ENCODE measurements around the gene ISG15.
A peak's percentile ranks its signal among the peaks of the same experiment; 100 is the strongest.
"Not testable (repeated sequence)": the region's sequence is repeated elsewhere in the genome, so short reads cannot be mapped to it uniquely, and the experiment has no call there.

Gene ISG15

DNA sequence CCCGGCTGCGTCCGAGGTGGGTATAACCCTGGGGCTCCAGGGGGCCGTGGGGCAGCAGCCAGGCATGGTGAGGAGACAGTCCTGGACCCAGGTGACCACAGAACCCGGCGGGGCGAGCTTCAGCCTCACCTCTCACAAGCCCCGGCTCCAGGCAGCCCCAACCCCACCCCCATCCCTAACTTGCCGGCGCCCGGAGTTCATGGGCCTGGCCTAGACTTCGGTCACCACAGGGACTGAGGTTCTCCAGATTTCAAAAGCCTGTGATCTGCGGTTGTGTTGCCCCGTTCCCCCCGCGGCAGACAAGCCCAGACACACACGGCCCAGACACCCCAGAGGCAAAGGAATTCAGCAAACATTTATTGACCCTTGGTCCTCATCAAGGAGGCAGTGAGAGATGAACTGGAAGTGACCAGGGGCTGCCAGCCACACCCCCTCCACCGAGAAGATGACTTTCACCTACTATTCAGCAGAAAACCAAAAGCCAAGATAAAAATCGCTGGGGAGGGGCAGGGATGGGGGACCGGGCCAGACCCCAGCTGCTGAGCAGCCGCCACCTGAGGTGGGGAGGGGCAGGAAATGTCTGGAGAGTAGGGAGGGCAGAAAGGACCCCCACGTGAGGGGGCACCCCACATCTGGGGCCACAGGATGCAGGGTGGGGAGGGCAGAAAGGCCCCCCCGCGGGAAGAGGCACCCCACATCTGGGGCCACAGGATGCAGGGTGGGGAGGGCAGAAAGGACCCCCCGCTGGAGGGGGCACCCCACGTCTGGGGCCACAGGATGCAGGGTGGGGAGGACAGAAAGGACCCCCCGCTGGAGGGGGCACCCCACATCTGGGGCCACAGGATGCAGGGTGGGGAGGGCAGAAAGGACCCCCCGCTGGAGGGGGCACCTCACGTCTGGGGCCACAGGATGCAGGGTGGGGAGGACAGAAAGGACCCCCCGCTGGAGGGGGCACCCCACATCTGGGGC is 17.3 kb upstream of the ISG15 start:
- DNase-seq = no peak

DNA sequence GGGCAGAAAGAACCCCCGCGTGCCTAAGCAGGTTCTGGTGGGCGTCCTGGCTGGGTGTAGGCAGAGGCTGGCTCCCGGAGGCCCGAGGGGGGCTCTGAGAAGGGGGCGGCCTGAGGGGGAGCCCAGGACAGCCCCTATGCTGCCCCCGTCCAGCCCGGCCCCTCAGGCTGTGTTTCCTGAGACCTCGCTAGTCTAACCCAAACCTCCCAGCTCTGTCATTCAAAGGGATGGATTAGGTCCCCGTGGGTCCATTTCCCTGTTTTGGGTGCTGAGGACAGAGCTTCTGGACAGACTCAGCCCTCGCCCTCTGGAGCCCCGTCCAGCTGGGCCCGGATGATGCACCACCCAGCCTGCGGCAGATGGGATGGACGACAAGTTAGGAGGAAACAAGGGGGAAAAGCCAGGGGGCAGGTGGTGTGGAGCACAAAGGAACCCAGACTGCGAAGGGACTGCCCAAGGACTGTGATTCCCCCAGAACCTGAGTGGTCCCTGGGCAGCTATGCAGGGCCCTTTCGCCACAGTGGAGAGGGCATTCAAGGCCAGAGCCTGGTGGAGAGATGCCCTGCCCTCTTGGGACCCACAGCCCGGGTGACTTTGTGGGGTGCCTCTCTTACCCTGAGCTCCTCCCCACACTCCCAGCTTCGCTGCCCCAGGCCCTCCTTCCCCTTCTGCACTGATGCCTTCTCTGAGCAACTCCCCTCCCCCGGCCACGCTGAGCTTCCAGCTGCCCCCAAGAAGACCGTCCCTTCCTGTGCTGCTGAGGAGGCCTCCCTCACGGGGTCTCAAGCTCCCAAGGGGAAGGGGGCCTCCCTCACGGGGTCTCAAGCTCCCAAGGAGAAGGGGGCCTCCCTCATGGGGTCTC is 16.2 kb upstream of the ISG15 start:
- no peak for DNase-seq

DNA sequence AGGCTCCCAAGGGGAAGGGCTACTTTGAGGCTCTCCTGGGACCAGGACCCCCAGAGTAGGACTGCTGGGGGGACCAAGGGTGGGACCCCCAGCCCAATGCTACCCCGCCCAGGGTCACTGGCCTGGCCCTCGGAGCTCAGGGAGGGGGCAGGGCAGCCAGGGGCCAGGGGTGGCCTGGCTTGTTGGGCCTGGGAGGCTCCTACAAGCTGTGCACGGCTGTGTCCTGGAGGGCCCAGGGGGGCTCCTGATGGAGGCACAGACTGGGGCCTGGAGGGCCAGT is 15.6 kb upstream of the ISG15 start:
- no peak for DNase-seq

DNA sequence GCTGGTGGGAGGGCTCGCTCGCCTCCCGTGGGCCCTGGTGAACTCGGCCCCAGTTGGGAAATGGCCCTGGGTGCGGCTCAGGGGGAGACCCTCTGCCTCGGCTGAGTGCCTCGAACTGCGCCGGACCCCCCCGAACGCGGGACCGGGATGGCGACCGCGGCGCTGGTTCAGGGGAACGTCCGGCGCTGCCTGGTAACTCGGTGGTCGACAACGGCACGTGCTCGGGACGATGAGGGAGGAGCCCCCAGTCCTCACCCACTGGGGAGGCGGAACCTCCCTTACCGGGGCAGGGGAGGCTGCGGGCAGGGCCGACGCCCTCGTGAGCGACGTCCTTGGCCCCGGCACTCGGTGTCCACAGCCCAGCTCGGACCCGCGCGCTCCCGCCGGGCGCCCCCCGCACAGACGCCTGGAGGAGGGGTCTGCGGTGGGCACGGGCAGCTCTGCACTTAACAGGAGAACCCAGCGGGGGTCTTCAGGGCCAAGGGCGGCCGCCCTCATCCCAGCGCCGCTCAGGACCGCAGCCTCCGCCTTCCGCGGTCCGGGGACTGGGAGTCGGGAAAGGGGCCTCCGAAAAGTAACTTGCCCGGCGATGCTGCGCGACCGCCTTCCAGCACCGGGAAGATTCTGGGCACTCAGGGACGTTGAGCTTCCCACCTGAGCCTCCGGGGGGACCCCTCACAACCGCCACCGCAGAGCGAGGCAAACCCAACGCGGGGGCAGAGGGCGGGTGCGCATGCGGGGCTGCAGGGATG is 15.1 kb upstream of the ISG15 start:
- DNase-seq = no peak

DNA sequence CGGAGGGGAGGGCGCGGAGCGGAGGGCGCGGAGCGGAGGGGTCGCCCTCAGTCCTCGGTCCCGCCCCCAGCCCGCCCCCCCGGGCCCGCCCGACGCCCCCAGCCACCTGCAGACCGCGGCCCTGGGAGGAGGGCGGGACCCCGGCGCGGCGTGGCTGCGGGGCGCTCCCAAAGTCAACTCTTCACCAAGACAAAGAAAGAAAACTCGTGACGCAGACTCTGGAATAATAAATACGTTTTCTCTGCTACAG is 14.6 kb upstream of the ISG15 start:
- DNase-seq = no peak

DNA sequence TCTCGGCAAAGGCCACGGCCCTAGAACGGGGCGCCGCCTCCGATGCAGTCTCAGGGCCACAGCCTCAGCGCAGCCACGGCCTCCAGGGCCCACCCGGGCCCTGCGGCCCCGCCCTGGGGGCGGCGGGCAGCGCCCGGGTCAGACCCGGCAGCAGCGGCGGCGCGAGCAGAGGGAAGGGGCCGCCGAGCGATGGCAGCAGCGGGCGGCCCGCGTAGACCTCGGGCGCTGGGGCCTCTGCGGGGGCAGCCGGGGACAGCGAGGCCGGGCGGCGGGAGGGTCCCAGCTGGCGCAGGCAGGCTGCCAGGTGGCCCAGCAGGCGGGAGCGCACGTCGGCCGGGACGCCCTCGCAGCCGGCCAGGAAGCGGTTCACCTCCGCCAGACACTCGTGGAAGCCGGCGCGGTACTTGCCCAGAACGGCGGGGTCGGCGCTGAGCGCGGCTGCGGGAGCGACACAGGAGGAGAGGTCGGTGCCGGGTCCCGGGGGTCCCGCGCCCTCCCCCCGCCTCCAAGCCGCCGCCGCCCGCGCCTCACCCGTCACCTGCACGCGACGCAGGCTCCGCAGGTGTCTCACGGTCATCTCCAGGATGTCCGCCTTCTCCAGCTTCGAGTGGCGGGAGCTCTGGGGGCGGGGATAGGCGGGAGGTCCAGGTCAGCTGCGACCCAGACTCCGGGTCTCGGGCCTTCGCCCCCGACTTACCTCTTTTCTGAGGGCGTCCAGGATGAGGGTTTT is 14.1 kb upstream of the ISG15 start:
- no peak for DNase-seq

DNA sequence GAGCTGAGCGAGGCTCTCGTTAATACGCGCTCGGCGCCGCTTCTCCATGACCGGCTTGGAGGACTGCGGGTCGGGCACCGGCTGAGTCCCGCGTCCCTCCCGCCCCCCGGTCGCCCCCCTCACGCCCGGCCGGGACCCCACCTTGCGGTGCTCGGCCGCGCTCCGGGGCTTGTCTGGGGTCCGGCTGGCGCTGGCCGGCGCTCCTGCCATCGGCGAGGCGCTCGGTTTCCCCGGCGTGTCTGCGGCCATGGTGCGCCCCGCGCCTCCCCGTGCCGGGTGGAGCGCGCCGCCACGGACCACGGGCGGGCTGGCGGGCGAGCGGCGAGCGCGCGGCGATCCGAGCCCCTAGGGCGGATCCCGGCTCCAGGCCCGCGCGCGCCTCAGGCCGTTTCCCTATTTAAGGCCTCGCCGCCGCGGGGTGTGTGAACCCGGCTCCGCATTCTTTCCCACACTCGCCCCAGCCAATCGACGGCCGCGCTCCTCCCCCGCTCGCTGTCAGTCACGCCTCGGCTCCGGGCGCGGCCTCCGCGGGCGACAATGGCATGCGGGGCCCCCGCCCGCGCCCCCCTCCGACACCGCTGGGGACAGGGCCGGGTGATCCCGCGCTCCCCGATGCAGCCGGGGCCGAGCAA is 13.5 kb upstream of the ISG15 start, which contains the start of gene HES4:
Gene HES4 (minus strand): TSS at position 373 of the 632 bp plus-strand sequence. CDS start 124 bp downstream, at position 249.
- peak; percentile 82 for DNase-seq

DNA sequence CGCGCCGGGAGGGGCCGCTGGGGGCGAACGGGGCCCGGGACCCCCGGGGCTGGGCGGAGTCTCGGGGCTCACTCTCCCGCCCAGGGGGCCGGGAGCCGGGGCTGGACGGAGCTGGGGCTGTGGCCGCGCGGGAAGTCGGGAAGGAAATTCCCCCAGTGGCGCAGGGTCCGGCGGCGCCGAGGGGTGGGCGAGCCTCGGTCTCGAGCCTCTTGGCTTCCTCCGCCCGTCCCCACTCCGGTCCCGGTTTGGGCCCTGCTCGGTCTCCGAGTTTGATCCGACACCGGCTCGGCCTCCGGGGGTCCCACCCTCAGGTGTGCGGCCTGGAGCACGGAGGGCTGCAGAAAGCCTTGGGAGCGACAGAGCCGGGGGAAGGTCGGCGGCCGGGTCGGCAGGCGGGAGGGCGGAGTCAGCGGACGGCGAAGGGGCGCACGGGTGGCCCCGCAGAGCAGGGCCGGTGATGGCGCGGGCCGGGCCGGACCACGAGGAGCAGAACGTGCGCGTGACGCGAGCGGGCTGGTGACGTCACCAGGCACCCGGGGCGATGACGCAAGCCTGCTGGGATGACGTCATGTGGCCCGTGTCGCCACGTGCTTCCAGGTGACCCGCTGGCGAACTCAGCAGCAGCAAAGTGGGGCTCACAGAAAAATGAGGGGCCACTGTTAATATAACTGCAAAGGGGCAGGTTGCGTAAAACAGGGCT is 12.8 kb upstream of the ISG15 start:
- peak; percentile 79 for DNase-seq

DNA sequence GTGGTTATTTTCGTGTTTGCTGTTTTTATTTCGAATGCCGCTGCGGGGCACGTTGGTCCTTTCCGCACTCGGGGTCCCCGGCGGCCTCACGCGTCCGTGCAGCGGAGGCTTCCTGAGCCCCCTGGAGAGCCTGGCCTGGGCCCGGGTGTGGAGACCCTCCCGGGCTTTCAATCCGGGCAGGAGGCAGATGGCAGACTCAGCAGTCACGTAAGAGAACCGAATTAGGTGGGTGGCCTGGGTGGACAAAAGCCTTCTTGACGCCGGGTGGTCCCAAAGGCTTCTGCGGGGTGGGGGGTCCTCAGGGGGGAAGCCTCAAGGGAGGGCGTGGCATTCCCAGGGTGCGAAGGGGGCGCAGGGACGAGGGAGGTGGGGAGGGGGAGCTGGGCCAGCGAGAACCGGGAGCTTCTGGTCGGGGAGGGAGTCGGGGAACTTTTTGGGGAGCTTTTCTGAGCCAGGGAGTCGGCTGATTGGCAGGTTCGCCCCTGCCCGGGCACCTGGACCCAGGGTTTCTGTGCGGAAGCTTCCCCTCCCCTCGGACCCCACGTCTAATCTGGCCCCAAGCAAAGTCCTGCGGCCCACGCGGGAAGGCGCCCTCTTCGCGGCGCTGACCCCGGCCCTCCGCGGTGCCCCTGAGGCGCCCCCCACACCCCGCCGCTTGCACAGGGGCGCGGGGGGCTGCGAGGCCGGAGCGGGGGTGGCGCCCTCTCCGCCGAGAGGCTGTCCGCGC is 12.1 kb upstream of the ISG15 start:
- DNase-seq = no peak

DNA sequence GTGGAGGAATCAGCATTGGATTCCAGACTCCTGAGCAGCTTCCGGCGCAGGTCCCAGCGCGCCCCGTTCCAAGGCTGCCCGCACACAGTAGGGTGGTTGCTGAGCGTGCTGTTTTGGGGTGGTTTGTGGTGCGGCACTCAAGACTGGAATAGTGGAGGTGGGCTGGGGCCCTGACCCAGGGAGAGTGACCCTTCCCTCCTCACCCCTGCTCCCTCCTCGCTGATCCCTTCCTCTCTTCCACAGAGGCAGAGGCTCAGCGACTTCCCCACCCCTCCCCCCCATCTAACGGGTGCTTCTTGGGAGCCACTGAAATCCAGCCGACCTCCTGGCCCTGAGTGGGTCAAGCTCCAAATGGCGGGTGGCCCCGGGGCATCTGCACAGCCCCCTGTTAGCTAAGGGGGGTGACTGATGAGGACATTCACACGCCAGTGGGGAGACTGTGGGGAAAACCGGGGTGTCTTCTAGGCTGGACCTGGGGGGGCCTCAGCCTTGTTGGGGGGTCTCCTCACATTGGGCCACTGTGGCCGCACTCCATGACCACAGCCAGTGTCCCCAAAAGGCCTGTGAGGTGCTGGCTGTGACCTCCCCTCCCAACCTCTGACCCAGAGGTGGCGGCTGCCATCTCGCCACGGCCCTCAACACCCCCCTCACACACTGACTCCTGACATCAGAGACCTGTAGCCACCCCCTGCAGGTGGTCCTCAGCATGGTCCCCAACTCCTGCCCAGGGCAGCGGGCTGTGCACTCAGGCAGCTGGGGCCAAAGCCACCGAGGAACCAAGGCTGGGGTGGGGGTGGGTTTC is 9.5 kb upstream of the ISG15 start:
- no peak for DNase-seq

DNA sequence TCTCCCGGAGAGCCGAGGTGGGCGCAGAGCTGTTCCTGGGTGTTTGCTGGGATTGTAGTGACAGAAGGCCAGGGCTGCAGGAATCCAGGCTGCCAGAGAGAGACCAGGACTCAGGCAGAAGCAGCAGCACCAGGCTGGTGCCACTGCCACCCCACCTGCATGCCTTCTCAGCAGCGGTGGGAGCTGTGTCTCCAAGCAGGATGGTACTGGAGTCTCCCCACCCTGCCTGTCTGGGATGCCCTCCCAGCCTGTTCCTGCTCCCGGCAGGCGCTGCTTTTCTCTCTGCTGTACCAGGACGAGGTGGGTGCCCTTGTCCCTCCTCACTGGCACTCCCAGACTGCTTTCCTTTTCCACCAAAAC is 8.9 kb upstream of the ISG15 start:
- DNase-seq = no peak

DNA sequence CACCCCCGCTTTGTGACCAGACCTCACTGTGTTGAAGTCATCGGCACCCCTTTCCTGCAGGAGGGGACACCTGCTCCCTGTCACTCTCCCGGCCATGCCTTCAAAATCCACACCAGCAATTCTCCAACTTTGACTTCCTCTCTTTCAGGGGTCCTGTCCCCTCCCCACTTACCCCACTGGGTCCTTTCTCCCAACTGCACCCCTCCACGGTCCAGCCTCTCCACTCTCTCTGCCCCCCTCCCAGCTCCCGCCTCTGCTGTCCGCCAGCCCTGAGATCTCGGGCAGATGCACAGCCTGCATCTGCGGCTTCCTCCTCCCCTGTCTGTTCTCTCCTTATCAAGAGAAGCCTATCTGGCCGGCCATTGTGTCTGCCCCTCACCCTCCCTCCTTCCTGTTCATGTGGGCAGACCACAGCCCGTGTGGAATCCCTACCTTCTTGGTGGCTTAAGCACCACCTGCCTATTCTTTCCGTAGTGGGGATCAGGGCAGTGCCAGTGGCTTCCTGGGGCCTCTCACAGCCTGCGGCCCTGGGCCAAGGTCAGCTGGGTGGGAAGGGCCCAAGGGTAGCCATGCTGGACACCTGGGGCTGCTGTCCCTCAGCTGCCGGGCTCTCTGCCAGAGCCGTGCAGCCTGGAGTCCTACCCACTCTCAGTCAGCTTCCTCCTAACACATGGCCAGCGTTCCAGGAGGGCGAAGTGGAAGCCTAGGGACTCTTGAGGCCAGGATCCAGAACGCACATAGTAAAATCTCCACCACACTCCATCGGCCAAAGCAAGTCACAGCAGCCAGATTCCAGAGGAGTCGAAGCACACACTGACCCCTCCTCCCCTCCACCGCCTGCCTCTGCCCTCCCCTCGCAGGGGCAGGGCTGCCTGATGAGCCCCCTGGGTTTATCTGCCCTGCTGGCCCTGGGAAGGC is 8.3 kb upstream of the ISG15 start:
- no peak for DNase-seq

DNA sequence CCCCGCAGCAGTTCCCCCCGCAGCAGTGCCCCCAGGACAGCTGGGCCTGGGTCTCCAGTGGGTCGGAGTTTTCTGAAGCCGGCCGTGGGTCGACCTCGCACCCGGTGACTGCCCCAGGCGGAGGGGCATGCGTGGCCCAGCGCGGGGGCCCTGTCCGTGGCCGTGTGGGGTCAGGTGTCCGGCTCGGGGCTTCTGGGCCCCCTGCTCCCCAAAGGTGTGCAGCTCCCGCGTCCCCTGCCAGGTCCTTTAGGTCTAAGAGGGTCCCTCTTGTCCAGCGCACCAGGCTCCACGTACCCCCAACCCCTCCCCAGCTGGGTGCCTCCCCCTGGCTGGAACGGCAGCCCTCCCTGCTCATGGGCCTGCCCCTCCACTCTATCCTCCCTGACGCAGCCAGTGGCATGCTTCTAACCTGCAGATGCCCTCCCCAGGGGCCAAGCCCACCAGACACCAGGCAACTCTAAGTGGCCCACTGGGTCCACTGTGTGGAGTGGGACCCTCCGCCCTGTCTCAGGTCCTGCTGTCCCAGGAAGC is 7.5 kb upstream of the ISG15 start:
- no peak for DNase-seq

DNA sequence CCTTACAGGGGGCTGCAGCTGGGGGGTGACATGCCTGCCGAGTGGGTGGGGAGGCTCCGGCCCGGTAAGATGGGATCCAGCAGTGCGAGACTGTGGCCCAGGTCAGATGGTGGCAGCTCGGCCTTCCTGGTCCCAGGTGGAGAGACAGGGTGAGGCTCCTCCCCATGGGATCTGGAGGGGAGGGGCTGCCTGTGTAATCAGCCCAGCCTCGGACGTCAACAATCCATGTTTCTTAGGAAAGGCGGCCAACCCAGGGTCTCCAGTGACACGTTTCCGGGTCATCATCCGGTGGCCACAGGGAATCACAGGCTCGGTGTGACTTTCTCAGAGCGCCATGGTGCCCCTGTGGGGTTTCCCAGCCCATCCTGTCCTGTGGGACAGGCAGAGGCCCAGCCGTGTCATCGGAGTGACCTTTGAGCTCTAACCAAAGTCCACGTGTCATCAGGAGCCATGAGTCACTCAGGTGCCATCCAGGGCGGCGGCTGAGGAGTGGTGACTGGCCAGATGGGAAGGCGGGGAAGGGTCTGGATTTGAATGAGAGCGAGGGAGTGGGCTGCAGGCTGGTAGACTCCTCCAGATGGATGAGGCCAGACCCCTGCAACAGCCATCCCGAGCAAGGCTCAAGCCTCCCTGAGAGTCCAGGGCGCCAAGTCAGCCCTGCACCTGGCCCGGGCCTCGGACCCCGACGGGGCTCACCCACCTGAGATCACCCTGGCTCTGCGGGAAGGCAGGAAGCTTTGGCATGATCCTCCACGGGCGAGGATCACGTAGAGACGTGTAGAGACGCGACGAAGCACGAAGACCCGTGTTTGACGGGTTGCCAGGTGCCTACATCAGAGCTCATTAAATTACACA is 6.8 kb upstream of the ISG15 start:
- DNase-seq = no peak

DNA sequence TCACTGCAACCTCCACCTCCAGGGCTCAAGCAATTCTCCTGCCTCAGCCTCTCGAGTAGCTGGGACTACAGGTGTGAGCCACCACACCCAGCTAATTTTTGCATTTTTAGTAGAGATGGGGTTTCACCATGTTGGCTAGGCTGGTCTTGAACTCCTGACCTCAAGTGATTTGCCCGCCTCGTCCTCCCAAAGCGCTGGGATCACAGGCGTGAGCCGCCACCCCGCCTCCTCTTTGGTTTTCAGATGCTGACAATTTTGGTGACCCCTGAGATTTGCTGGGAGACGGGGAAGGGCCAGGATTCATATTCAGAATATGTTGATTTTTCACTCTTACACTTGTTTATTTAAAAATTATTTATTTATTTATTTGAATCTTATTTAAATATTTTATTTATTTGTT is 3.2 kb upstream of the ISG15 start:
- DNase-seq = not testable (repeated sequence)

DNA sequence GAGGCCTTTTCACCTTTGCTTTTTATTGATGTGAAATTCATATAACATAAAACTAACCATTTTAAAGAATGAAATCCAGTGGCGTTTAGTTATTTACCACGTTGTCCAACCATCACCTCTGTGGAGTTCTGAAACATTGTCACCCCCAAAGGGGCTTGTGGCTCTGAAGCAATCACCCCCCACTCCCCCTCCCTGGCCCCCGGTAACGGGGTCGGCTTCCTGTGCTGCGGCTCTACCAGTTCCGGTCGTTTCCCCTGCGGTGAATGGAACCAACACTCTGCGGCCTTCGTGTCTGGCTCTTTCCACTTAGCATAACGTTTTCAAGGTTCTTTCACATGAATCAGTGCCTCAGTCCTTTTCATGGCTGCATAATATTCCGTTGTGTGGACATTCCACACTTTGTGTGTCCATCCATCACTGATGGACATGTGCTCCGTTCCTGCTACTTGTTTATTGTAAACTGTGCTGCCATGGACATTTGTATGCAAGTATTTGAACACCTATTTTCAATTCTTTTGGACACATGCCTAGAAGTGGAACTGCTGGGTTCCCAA is 1.8 kb upstream of the ISG15 start:
- DNase-seq = no peak

DNA sequence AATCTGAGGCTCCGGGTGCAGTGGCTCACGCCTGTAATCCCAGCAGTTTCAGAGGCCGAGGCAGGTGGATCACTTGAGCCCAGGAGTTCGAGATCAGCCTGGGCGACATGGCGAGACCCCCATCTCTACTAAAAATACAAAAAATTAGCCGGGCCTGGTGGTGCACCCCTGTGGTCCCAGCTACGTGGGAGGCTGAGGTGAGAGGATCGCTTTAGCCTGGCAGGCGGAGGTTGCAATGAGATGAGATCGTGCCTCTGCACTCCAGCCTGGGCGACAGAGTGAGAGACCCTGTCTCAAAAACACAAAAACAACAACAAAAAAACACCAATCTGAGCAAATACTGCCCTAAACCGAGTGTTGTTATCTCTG is 577 bp upstream of the ISG15 start:
- not testable (repeated sequence) for DNase-seq
